Prostate gland (tissue), 2 donors: ENCODE data around the gene NBAS. TPM values are rescaled to one million over a fixed set of nuclear protein-coding genes. Genes with fewer than 3 reads are reported as not detected.
"Not testable (repeated sequence)": the region's sequence is repeated elsewhere in the genome, so short reads cannot be mapped to it uniquely, and the experiment has no call there.

Experiments
- DNase-seq: peaks from one replicate; pipeline ENCODE4 v3.0.0-alpha.2; 2019; ENCODE audit warnings: low spot score
- H3K27ac ChIP-seq, 2 donors: fragments of 200-600 bp; sonication (generic); 2 replicates each; pipeline ENCODE4 v1.5.1; 2017 to 2019
- H3K27me3 ChIP-seq: fragments of 200-600 bp; sonication (generic); replicated peaks from 2 replicates; pipeline ENCODE4 v1.5.1; 2019; ENCODE audit not compliant: insufficient read depth
- H3K36me3 ChIP-seq, 2 donors: fragments of 200-600 bp; sonication (generic); 1 replicate in 1 of 2; 2 replicates in 1 of 2; pipeline versions ENCODE4 v1.5.1 to v1.8.1; 2017 to 2019
- H3K4me1 ChIP-seq: fragments of 200-600 bp; sonication (generic); replicated peaks from 2 replicates; pipeline ENCODE4 v1.5.1; 2019
- H3K4me3 ChIP-seq, 2 donors: fragments of 200-600 bp; sonication (generic); 2 replicates each; pipeline ENCODE4 v1.5.1; 2017 to 2019
- H3K9me3 ChIP-seq: fragments of 200-600 bp; sonication (generic); 2 replicates; pipeline ENCODE4 v1.5.1; 2017
- CTCF ChIP-seq, 4 experiments: fragments of 200-600 bp in 2 of 4; fragments of 450-650 bp in 2 of 4; sonication (generic) in 2 of 4; IDR thresholded peaks; 1 replicate in 3 of 4; 2 replicates in 1 of 4; pipeline ENCODE4 v1.5.1; 2016 to 2019; ENCODE audit warnings: antibody characterized with exemption in 4 of 4, mild to moderate bottlenecking in 2 of 4, moderate library complexity in 2 of 4
- POLR2A ChIP-seq: fragments of 450-650 bp; IDR thresholded peaks from one replicate; pipeline ENCODE4 v1.6.1; 2016; ENCODE audit warnings: antibody characterized with exemption, mild to moderate bottlenecking
- POLR2AphosphoS5 ChIP-seq: sonication (generic); formaldehyde crosslinking; IDR thresholded peaks from one replicate; pipeline ENCODE4 v1.6.1; 2017; ENCODE audit warnings: antibody characterized with exemption
- WGBS: methylation state at CpG from one replicate; pipeline ENCODE4 v1.1.5; 2018; 5-methylcytosine and 5-hydroxymethylcytosine counted together
- intact Hi-C: fragments of 100-400 bp; cut with DNase I; formaldehyde crosslinking; loops from one replicate; pipeline ENCODE4 v1.14.2; 2022
- total RNA-seq, 2 donors: library from RNA; depleted of rRNA; stranded (reverse); fragments of >200 nt; gene quantifications; one replicate each; pipeline ENCODE4 v1.1.0, GENCODE V29; 2016

The NBAS gene
- total RNA-seq, 2 donors from 2014 or later: 34.8 to 55.0 TPM

GRCh38 chr2:15448250-15448839 is 112.8 kb downstream of the NBAS start:
- intact Hi-C loops: no loop called here
- Histone ChIP-seq H3K9me3 (no peaks in the 10 kb centered on the region), H3K36me3 (no peaks in the 10 kb centered on the region), H3K4me1 (no peaks in the 10 kb centered on the region), H3K27ac (no peak overlapping the region), H3K27me3 (no peaks in the 10 kb centered on the region), H3K4me3 (no peak overlapping the region)
- no peak for TF ChIP-seq POLR2AphosphoS5
- TF ChIP-seq POLR2A: no peak
- TF ChIP-seq CTCF (IDR thresholded peaks at IDR 0.05): no peak
- no peak for DNase-seq
- 92% methylated on average over 5 of the region's 5 CpGs for WGBS

GRCh38 chr2:15447381-15447780 is 113.8 kb downstream of the NBAS start:
- no peak for DNase-seq
- Histone ChIP-seq H3K36me3 (no peaks in the 10 kb centered on the region), H3K4me1 (no peaks in the 10 kb centered on the region), H3K9me3 (no peaks in the 10 kb centered on the region), H3K27ac (no peak overlapping the region), H3K4me3 (no peak overlapping the region), H3K27me3 (no peaks in the 10 kb centered on the region)
- WGBS: 98% methylated on average over 2 of the region's 2 CpGs
- TF ChIP-seq CTCF (IDR thresholded peaks at IDR 0.05) (no peak), POLR2AphosphoS5 (no peak), POLR2A (no peak)
- intact Hi-C loops: no loop called here

- H3K4me3 ChIP-seq: no peak overlapping the region
Measured at GRCh38 chr2:15446961-15447360, 114.2 kb downstream of the NBAS start.

GRCh38 chr2:15445891-15446562 is 115.1 kb downstream of the NBAS start:
- WGBS: 91% methylated on average over 2 of the region's 2 CpGs
- TF ChIP-seq POLR2A: no peak
- no peak for TF ChIP-seq CTCF (IDR thresholded peaks at IDR 0.05)
- no peak for TF ChIP-seq POLR2AphosphoS5
- H3K36me3 ChIP-seq: no peaks in the 10 kb centered on the region
- no peak overlapping the region for H3K4me3 ChIP-seq
- H3K27me3 ChIP-seq: no peaks in the 10 kb centered on the region
- H3K9me3 ChIP-seq: no peaks in the 10 kb centered on the region
- intact Hi-C loops: no loop called here
- no peak for DNase-seq
- H3K4me1 ChIP-seq: no peaks in the 10 kb centered on the region
- no peak overlapping the region for H3K27ac ChIP-seq

More at GRCh38 chr2:15446961-15447360, 114.2 kb downstream of the NBAS start:
- no peak for DNase-seq
- Histone ChIP-seq H3K4me1 (no peaks in the 10 kb centered on the region), H3K27ac (no peak overlapping the region), H3K27me3 (no peaks in the 10 kb centered on the region), H3K9me3 (no peaks in the 10 kb centered on the region), H3K36me3 (no peaks in the 10 kb centered on the region)
- intact Hi-C loops: no loop called here
- 97% methylated on average over 4 of the region's 4 CpGs for WGBS
- TF ChIP-seq POLR2AphosphoS5: no peak
- TF ChIP-seq CTCF (IDR thresholded peaks at IDR 0.05): no peak
- TF ChIP-seq POLR2A: no peak

- DNase-seq, H3K27ac ChIP-seq, H3K9me3 ChIP-seq, H3K4me1 ChIP-seq, H3K36me3 ChIP-seq, H3K27me3 ChIP-seq, intact Hi-C loops, H3K4me3 ChIP-seq: not testable (repeated sequence)
- 92% methylated on average over 22 of the region's 22 CpGs for WGBS
Measured at GRCh38 chr2:15439768-15440524, 121.2 kb downstream of the NBAS start.

GRCh38 chr2:15439366-15439765 is 121.8 kb downstream of the NBAS start:
- H3K27me3 ChIP-seq, H3K4me1 ChIP-seq, H3K9me3 ChIP-seq, H3K36me3 ChIP-seq, H3K4me3 ChIP-seq, H3K27ac ChIP-seq, intact Hi-C loops, DNase-seq: not testable (repeated sequence)
- WGBS: over 99% methylated on average over 10 of the region's 10 CpGs
